ENCODE measurements around the gene SOX18. TPM values are rescaled to one million over a fixed set of nuclear protein-coding genes. Genes with fewer than 3 reads are reported as not detected.
"Not testable (repeated sequence)": the region's sequence is repeated elsewhere in the genome, so short reads cannot be mapped to it uniquely, and the experiment has no call there.

SOX18 gene
- not detected in 2 replicates for total RNA-seq (2014; rRNA removed; shearing (Covaris generic))

DNA sequence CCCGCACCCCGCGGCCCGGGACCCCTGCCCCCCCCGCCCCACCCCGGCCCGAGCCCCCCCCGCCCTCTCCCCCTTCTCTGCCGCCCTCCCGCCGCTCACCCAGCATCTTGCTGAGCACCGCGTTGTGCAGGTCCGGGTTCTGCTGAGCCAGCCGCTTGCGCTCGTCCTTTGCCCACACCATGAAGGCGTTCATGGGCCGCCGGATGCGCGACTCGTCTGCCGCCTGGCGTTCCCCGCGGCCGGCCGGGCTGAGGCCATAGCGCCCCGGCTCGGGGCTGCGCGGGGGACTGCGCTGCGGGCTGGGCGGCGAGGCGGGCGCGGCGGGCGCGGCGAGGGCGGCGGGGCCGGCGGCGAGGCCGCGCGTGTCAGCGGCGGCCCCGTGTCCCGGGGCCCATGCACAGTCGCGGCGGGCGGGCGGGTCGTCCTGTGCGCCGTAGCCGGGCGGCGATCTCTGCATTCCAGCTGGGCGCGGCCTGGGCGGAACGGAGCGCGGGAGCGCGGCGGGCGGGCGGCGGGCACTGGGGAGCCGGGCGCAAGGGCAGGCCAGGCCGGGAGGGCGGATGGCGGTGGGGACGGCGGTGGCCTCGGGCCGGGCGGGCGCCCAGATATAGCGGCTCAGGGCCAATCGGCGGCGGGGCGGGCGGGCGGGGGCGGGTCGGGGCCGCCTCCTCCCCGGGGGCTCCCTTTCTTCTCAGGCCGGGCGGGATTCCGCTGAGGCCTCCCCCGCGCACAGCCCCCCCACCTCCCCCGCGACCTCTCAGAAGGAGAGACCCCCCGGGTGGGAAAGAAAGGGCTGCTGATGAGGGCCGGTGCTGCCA, at the start of gene SOX18:
Gene SOX18 (minus strand): TSS at position 580 of the 818 bp plus-strand sequence. CDS start 123 bp downstream, at position 457.
- peak; percentile 57 for DNase-seq (ENCODE audit: low read depth)

DNA sequence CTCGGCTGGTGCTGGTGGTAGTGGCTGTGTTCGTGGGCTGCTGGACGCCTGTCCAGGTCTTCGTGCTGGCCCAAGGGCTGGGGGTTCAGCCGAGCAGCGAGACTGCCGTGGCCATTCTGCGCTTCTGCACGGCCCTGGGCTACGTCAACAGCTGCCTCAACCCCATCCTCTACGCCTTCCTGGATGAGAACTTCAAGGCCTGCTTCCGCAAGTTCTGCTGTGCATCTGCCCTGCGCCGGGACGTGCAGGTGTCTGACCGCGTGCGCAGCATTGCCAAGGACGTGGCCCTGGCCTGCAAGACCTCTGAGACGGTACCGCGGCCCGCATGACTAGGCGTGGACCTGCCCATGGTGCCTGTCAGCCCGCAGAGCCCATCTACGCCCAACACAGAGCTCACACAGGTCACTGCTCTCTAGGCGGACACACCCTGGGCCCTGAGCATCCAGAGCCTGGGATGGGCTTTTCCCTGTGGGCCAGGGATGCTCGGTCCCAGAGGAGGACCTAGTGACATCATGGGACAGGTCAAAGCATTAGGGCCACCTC, 49.1 kb upstream of the SOX18 start:
- no peak for DNase-seq (ENCODE audit: low read depth)

DNA sequence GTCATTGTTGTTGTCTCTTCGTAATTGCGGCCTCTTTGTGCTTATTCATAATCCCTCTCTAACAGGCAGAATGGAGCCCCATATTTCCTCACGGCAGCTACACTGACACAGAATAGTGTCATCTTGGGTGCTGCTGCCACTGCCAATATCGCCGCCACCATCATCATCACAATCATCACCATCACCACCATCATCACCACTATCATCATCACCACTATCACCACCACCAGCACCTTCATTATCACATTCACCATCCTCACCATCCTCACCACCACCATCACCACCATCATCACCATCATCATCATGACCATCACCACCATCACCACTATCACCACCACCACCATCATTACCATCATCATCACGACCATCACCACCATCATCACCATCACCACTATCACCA, 47.1 kb upstream of the SOX18 start:
- no peak for DNase-seq (ENCODE audit: low read depth)

DNA sequence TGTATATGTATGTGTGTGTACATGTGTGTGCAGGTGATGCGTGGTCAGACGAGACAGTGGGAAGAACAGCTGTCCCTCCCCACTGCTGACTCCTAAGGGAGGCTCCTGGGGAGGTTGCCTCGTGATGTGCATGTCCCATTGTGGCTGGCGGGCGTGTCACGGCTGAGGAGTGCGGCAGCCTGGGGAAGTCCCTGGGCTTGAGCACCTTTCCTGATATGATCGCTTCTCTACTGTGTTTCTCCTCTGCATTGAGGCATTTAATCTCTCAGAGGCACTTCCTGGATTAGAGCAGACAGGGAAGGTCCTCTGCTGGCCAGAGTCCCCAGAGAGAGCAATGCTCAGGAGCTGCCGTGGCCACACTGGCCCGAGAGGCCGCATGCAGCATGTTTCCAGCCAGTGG, 46.5 kb upstream of the SOX18 start:
- DNase-seq (ENCODE audit: low read depth) = no peak

DNA sequence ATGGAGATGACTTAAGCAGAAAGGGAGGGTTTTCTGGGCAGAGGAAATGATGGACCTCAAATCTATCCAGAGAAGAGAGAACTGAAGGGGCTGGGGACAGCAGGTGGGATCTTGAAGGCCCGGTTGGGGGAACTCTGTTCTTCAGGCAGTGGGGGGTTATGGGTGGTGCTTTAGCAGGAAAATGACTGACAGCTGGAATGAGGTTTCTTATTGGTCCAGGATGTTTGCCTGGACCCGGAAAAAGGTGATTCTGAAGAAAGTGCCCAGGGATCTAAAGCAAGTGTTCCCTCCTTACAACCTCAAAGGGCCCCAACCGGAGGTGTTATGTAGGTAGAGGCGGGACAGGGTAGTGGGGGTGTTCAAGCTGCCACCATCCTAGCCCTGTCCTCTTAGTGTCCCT, 46.0 kb upstream of the SOX18 start:
- no peak for DNase-seq (ENCODE audit: low read depth)

DNA sequence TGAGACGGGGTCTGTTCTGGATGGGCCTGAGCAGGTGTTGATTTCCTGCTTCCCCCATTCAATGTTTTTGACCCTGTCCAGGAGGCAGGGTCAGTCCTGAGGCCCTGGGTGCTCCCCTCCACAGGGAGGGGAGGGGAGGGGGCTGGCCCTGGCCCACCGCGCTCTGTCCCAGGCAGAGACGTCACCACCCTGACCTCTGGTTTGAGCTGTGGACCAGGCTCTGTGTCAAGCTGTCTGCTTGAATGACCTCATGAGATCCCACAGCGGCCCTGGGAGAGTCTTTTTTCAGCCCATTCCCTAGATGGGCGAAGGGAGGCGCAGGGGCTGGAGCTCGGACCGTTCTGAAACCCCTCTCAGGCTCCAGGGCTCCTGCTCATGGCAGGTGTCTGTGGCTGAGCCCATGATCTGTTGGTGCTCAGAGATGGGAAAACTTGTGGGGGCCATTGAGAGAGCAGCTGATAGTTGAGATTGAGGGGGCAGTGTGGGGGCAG, 43.6 kb upstream of the SOX18 start:
- no peak for DNase-seq (ENCODE audit: low read depth)

DNA sequence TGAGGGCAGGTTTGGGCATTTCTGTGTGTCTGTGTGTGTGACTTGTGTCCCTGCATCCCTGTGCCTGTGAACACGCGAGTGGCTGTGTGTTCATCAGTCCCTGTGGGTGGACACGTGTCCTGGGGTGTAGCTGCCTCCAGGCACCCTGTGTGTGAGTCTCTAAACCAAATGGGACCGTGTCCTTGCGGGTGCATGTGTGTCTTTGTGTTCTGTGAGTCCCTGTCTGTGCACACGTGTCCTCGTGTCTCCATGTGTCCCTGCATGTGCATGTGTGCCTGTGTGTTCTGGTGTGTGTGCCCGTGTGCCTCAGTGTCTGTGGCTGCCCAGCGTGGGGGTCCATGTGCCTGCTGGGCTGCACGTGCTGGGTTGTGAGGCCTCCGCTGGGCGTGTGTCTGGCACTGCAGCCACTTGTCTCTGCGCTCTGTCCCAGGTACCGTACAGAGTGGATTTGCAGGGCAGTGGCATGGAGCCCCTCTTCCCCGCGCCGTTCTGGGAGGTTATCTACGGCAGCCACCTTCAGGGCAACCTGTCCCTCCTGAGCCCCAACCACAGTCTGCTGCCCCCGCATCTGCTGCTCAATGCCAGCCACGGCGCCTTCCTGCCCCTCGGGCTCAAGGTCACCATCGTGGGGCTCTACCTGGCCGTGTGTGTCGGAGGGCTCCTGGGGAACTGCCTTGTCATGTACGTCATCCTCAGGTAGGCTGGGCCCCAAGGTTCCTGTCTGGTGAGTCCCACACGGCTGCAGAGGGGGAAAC, 43.0 kb upstream of the SOX18 start:
- no peak for DNase-seq (ENCODE audit: low read depth)

DNA sequence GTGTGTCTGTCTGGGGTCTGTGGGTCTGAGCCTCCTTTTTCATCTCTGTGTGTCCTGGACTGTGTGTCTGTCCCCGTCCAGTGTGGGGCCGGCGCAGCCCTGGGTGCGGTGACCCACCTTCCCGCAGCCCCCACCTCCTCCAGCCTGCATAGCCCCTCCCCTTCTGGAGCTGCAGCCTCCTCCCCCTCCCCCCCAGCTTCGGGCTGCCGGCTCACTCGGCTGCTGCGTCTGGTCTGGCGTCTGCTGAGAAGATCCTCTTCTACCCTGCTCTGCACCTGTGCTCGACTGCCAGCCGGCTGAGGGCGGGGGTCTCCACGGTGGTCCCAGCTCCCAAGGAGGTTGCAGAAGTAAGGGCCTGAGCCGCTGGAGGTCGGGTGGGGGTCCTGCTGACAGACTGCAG, 42.3 kb upstream of the SOX18 start:
- DNase-seq (ENCODE audit: low read depth) = no peak

DNA sequence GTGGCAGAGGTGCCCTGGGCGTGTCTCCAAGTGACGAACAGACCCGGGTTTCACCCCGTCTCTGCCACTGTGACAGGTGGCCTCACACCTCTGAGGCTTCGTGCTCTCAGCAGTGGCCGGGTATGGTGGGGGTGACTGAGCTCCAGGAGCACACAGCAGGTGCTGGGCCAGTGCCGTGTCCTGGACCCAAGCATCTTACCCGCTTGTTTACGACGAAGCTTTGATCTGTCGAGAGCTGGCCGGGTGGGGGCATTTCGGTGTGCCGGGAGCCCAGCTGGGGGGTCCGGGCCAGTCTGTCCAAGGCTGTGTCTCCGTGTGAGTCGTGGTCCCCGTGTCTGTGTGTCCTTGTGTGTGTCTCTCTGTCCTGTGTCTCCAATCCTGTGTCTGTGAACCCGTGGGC, 41.9 kb upstream of the SOX18 start:
- no peak for DNase-seq (ENCODE audit: low read depth)

DNA sequence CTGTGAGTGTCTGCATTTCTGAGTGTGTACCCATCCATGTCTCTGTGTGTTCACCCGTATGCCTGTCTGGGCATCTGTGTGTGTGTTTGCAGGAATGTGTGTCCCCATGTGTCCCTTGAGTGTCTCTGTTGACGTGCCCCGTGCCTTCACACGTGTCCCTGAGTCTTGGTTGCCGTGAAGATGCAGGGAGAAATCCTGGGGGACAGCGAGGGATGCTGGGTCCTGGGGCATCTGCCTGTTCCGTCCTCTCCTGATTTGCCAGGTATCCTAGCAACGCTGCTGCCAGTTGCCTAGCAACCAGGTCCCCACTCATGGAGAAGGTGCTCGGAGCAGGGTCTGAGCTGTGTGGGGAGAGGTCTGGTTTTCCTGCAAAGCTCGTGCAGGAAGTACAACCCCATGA, 40.7 kb upstream of the SOX18 start:
- DNase-seq (ENCODE audit: low read depth) = no peak

DNA sequence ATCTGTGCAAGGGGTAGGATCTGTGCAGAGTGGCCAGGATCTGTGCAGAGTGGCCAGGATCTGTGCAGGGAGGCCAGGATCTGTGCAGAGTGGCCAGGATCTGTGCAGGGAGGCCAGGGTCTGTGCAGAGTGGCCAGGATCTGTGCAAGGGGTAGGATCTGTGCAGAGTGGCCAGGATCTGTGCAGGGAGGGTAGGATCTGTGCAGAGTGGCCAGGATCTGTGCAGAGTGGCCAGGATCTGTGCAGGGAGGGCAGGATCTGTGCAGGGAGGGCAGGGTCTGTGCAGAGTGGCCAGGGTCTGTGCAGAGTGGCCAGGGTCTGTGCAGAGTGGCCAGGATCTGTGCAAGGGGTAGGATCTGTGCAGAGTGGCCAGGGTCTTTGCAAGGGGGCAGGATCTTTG, 39.1 kb upstream of the SOX18 start:
- not testable (repeated sequence) for DNase-seq (ENCODE audit: low read depth)

DNA sequence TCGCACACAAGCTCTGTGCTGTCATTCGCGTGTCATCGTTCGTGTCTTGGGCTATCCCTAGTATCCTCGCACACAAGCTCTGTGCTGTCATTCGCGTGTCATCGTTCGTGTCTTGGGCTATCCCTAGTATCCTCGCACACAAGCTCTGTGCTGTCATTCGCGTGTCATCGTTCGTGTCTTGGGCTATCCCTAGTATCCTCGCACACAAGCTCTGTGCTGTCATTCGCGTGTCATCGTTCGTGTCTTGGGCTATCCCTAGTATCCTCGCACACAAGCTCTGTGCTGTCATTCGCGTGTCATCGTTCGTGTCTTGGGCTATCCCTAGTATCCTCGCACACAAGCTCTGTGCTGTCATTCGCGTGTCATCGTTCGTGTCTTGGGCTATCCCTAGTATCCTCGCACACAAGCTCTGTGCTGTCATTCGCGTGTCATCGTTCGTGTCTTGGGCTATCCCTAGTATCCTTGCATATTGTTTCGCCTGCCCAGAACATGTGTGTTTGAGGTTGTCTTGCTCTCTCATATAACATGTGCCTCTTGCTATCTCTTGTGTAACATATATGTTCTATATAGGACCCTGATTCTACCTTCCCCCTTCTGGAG, 37.9 kb upstream of the SOX18 start:
- not testable (repeated sequence) for DNase-seq (ENCODE audit: low read depth)

DNA sequence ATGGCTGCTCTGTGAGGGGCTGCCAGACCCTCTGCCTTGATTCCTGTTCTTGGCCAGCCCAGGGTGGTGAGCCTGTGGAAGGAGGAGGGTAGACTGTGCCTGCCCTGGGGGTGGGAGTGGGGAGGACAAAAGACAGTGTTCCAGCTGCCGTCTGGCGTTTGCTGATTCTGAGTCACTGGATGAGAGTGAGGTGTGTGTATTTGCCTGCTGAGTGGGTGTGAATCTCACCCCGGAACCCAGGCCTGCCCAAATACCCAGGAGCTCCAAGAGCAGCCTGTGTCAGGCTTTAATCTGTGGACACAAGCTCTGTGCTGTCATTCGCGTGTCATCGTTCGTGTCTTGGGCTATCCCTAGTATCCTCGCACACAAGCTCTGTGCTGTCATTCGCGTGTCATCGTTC, 37.4 kb upstream of the SOX18 start:
- DNase-seq (ENCODE audit: low read depth) = no peak

DNA sequence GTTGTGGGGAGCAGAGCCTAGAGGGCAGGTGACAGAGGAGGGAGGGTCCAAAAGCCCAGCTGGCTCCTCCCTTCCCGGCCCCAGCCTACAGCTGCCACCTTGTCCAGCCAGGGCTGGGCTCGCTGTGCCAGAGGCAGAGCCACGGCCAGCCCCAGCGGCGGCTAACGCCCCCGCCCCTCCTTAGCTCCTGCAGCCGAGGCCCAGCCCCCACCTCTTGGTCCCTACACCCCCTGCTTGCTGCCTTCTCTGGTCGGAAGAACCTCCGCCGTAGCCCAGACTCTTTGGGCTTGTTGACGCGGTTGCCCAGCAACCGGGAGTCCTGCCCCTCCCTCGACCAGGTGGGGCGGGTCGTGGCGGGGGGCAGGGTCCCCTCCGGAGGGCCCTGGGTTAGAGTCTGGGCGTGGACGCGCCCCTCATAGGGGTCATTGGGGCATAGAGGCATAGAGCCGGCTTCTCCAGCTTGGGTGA, 35.3 kb upstream of the SOX18 start:
- no peak for DNase-seq (ENCODE audit: low read depth)

DNA sequence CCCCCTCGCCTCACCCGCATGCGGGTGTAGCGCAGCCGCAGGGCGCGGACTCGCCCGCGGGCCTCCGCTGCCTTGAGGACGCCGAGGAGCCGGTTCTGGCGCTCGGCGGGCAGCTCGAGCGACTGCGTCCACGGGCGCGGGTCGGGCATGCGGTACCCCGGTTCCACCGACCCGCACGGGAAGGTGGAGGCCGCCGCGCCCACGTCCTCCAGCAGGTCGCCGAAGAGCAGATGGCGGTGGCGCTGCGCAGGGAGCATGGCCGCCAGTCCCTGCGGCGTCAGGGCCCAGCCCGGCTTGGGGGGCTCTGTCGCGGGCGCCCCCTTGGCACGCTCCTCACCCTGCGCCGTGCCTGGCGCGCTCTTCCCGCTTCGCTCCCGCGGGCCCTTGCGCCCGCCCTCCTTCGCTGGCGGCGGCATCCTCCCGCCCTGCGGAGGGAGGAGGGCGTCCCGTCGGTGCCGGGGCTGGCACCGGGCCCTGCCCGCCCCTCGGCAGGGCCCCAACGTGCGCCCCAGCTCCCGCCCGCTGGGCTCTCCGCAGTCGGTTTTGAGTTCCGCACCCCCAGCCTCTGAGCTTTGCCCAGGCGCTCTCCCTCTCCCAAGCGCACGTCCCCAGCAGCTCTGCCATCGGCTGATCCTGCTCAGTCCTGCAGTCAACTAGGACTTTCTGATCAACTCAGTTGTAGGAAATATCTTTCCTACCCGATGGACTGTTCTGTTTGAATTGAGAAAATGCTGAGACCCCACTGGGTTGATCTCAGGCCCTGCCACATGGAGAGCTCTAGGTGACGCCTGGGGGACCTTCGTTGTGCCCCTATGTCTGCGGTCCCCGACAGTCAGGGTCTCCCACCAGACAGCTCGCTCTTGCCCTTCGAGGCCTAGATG, 34.6 kb upstream of the SOX18 start, which contains the start of gene LKAAEAR1:
Gene LKAAEAR1 (minus strand): TSS at position 595 of the 881 bp plus-strand sequence. CDS start 179 bp downstream, at position 416.
- no peak for DNase-seq (ENCODE audit: low read depth)

DNA sequence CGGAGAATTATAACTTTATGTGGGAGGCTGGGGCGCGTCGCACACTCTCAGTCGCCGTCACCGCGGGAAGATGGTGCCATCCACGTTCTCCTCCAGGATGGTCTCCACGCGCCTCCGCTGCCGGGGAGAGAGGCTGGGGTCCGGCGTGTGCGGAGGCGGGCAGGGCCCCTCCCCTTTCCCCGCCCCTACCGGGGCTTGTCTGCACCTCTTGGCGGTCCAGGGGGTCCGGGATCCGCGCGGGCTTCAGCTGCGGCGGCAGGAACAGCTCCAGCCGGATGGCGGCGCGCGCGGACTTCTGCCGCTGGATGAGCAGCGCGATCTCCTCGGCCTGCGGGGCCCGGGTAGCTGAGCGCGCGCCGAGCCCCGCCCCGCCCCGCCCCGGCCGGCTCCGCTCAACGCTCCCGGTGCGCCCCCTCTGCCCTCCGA, 34.0 kb upstream of the SOX18 start:
- peak; percentile 70 for DNase-seq (ENCODE audit: low read depth)

DNA sequence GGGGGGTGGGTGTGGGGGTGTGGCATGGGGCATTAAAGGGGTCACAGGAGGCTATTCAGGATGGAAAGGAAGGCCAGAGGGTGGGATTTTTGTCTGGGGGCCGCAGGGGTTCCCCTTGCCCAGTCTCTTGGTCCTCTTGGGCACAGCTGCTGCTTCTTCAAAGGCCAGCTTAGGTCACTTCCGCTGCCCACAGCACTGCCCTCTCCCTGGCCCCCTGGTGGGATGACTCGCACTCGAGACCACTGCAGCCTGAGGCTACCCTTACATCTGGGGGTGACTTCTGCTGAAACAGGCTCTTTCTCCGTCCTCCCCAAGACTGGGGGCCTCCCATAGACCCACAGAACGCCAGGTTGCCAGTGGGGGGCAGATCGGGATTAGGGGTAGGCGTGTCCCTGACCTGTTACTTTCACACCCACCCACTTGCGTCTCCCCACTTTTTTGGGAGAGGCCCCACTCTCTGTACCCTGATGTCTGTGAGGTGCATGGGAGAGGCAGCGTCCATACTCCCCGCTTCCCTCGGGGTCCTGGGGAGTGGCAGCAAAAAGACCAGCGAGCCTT, 33.5 kb upstream of the SOX18 start:
- DNase-seq (ENCODE audit: low read depth) = no peak

DNA sequence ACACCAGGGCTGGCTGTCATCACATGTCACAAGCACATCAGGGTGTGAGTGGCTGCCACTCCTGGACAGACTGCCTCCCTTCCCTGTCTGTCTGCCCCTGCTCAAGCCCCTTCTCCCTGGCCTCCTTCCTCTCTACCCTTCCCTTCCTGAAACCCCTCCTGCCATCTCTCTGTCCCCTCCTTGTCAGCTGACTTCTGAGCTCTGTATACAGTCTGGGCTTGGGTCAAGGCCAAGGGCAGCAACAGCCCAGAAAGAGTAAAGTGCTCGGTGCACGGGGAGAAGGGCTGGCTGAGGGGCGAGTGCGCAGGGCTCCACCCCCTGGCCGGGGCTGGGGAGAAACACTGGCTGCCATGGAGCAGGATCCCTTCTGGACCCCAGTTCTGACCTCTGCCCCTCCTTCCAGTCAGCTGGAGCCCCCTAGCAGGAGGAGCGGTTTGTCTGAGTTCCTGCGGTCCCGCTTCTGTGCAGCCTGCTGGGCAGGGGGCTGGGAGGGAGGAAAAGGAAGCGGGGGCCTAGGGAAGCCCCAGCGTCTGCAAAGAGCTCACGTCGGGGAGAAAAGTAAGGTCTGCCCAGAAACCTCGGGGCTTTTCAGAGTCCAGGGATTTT, 32.8 kb upstream of the SOX18 start:
- no peak for DNase-seq (ENCODE audit: low read depth)

DNA sequence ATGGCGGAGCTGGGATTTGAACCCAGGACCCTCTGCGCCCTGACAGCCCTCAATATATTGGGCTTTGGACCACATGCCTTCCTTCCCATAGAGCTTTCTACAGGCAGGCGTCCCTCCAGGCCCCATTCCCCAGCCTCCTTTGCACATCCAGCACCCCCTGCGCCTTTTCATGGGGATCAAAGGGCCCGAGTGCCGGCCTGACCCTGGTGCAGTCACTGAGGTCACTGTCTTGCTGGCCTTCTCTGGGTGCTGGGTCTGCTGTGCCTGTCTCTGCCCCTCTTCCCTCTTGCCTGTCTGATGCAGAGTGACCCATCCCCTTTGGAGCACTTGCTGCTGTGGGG, 32.2 kb upstream of the SOX18 start:
- no peak for DNase-seq (ENCODE audit: low read depth)

Data from M059J (cell line).